DND-41 (cell line): ENCODE measurements around the gene SND1.

ENCODE experiments used
- CTCF ChIP-seq: IDR thresholded peaks from 2 replicates; pipeline ENCODE4 v1.5.1; 2012; ENCODE audit warnings: borderline replicate concordance, low read length, moderate library complexity, mild to moderate bottlenecking; ENCODE audit not compliant: poor library complexity, severe bottlenecking; ENCODE audit errors: extremely low read depth
- EZH2 ChIP-seq: IDR thresholded peaks from 3 replicates; pipeline ENCODE4 v1.6.1; 2012; ENCODE audit warnings: borderline replicate concordance, low read depth, mild to moderate bottlenecking, moderate library complexity, low read length, inconsistent platforms; ENCODE audit not compliant: severe bottlenecking

- TF ChIP-seq EZH2 (no peak), CTCF (no peak)
These were observed 38.3 kb downstream of the SND1 start for GRCh38 chr7:127690337-127690736.
